Peyer's patch (tissue), 4 donors: Measurements from ENCODE around the gene LURAP1L. TPM values are rescaled to one million over a fixed set of nuclear protein-coding genes. Genes with fewer than 3 reads are reported as not detected.

ENCODE experiments used
- DNase-seq, 3 donors: peaks; one replicate each; pipeline ENCODE4 v3.0.0-alpha.2; 2017 to 2019
- H3K27ac ChIP-seq, 4 donors: fragments of 200-600 bp; sonication (generic); one replicate each; pipeline ENCODE4 v1.5.1; 2016 to 2019
- H3K27me3 ChIP-seq, 2 donors: fragments of 200-600 bp; sonication (generic); one replicate each; pipeline ENCODE4 v1.5.1; 2019
- H3K36me3 ChIP-seq, 3 donors: fragments of 200-600 bp; sonication (generic); one replicate each; pipeline ENCODE4 v1.5.1; 2016 to 2019
- H3K4me1 ChIP-seq, 4 donors: fragments of 200-600 bp; sonication (generic); one replicate each; pipeline ENCODE4 v1.5.1; 2016 to 2019
- H3K4me3 ChIP-seq, 4 donors: fragments of 200-600 bp; sonication (generic); 1 replicate in 3 of 4; 2 replicates in 1 of 4; pipeline ENCODE4 v1.5.1; 2016 to 2019; ENCODE audit warnings: mild to moderate bottlenecking in 1 of 4
- H3K9me3 ChIP-seq, 4 donors: fragments of 200-600 bp; sonication (generic); one replicate each; pipeline ENCODE4 v1.5.1; 2016 to 2019; ENCODE audit warnings: mild to moderate bottlenecking in 1 of 4
- POLR2A ChIP-seq, 2 donors: fragments of 450-650 bp; IDR thresholded peaks; one replicate each; pipeline ENCODE4 v1.5.1; 2017; ENCODE audit warnings: antibody characterized with exemption in 2 of 2, mild to moderate bottlenecking in 2 of 2, moderate library complexity in 2 of 2
- total RNA-seq, 4 donors: library from RNA; depleted of rRNA; stranded (reverse); fragments of >200 nt; gene quantifications; one replicate each; pipeline ENCODE4 v1.1.0, GENCODE V29; 2016
- TF ChIP-seq, protein P1 (sequence below), 6 experiments: fragments of 450-650 bp in 4 of 6; fragments of 200-600 bp in 2 of 6; sonication (generic) in 1 of 6; IDR thresholded peaks; one replicate each; pipeline ENCODE4 v1.5.1; 2017 to 2019; ENCODE audit warnings: antibody characterized with exemption in 6 of 6, mild to moderate bottlenecking in 3 of 6, moderate library complexity in 1 of 6

The LURAP1L gene
- total RNA-seq, 4 donors from 2014 or later, result 7.4 to 33.3 (median 14.3) TPM

DNA sequence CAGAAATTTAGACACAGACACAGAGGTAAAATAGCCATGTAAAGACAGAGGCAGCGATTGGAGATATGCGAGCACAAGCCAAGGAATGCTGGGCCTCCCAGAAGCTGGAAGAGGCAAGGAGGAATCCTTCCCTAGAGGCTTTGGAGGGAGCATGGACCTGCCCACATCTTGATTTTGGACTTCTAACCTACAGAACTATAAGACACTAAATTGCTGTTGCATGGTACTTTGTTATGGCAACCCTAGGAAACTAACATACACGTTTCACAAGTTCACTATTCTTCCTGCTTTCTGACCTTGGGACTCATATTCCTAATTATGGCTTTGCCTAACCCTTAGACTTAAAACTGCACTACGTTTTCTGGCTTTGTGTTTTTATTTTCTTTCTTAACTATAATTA is 4.6 kb upstream of the LURAP1L start:
- no peak for DNase-seq
- Histone ChIP-seq H3K36me3 (no peaks in the 10 kb centered on the region), H3K9me3 (no peaks in the 10 kb centered on the region), H3K4me3 (no peak overlapping the region), H3K4me1 (no peaks in the 10 kb centered on the region), H3K27ac (no peak overlapping the region), H3K27me3 (no peaks in the 10 kb centered on the region)
- TF ChIP-seq, protein P1, sequence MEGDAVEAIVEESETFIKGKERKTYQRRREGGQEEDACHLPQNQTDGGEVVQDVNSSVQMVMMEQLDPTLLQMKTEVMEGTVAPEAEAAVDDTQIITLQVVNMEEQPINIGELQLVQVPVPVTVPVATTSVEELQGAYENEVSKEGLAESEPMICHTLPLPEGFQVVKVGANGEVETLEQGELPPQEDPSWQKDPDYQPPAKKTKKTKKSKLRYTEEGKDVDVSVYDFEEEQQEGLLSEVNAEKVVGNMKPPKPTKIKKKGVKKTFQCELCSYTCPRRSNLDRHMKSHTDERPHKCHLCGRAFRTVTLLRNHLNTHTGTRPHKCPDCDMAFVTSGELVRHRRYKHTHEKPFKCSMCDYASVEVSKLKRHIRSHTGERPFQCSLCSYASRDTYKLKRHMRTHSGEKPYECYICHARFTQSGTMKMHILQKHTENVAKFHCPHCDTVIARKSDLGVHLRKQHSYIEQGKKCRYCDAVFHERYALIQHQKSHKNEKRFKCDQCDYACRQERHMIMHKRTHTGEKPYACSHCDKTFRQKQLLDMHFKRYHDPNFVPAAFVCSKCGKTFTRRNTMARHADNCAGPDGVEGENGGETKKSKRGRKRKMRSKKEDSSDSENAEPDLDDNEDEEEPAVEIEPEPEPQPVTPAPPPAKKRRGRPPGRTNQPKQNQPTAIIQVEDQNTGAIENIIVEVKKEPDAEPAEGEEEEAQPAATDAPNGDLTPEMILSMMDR (IDR thresholded peaks at IDR 0.05), result no peak
- no peak for TF ChIP-seq POLR2A (IDR thresholded peaks at IDR 0.05)

GRCh38 chr9:12771891-12772290 is 2.9 kb upstream of the LURAP1L start:
- no peaks in the 10 kb centered on the region for H3K27me3 ChIP-seq
- no peak for DNase-seq
- H3K9me3 ChIP-seq, result no peaks in the 10 kb centered on the region
- no peaks in the 10 kb centered on the region for H3K4me1 ChIP-seq
- TF ChIP-seq, protein P1 (IDR thresholded peaks at IDR 0.05), result no peak
- no peak for TF ChIP-seq POLR2A (IDR thresholded peaks at IDR 0.05)
- no peak overlapping the region for H3K4me3 ChIP-seq
- H3K27ac ChIP-seq, result no peak overlapping the region
- H3K36me3 ChIP-seq, result no peaks in the 10 kb centered on the region

DNA sequence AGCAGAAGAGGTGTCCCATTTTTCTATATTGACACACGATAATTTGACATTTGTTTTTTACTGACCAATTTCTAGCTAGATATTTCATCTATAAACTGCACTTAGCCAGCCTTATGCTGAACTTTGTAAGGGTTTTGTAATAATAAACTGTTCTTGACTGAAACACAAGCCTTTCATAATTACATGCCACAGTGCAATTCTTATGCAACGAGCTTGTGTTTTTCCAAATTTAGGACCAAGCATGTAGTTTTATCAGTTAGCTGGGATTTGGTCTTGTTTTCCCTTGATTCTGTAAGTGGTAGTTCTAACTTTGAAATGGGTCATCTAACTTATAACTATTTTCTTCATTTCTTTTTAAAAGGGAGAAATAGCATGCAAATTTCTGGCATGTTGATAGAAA is 1.3 kb upstream of the LURAP1L start:
- no peak overlapping the region for H3K4me3 ChIP-seq
- no peak overlapping the region for H3K27ac ChIP-seq
- no peaks in the 10 kb centered on the region for H3K36me3 ChIP-seq
- TF ChIP-seq, protein P1 (IDR thresholded peaks at IDR 0.05), result no peak
- no peak for TF ChIP-seq POLR2A (IDR thresholded peaks at IDR 0.05)
- H3K9me3 ChIP-seq, result no peaks in the 10 kb centered on the region
- no peaks in the 10 kb centered on the region for H3K27me3 ChIP-seq
- no peak for DNase-seq
- no peaks in the 10 kb centered on the region for H3K4me1 ChIP-seq

DNA sequence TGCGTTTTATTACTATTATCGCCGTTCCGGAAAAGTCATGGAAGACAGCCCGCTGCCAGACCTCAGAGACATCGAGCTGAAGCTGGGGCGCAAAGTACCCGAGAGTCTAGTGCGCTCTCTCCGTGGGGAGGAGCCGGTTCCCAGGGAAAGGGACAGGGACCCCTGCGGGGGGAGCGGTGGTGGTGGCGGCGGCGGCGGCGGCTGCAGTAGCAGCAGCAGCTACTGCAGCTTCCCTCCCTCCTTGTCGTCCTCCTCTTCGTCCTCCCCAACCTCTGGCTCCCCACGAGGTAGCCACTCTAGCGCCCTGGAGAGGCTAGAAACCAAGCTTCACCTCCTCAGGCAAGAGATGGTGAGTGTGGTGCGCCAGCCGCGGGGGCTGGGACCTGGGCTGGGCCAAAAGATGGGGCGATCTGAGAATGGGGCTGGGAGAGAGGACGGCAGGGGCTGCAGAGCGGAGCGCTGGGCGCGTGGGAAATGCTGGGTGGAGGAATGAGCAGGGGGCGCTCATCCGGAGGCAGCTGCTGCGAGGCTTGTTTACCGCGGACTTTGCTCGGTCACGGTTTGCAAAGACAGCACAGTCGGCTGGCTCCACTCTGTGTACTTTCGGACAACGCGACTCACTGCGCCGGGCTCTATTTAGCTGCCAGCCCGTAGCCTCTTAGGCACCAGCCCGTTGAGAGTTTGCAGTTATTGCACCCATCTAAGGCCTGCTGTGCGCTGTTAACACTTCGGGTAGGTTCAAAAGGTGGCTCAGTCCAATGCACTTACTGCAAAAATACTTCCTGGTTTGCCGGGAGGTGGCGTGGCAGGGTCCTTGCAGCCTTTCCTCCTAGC is 1.1 kb downstream of the LURAP1L start:
- peak; percentile 62 to 66 for TF ChIP-seq POLR2A (IDR thresholded peaks at IDR 0.05)
- TF ChIP-seq, protein P1 (IDR thresholded peaks at IDR 0.05), result peak in 4 of 6 experiments; percentile 9 to 55 (median 46)
- no peaks in the 10 kb centered on the region for H3K4me1 ChIP-seq
- H3K27me3 ChIP-seq, result no peaks in the 10 kb centered on the region
- H3K9me3 ChIP-seq, result no peaks in the 10 kb centered on the region
- peak overlapping the region; percentile 67 to 97 (median 86) for H3K27ac ChIP-seq
- no peaks in the 10 kb centered on the region for H3K36me3 ChIP-seq
- peak overlapping the region; percentile 36 to 82 (median 62) for H3K4me3 ChIP-seq
- DNase-seq, result peak in 2 of 3 donors; percentile 88 to 89

DNA sequence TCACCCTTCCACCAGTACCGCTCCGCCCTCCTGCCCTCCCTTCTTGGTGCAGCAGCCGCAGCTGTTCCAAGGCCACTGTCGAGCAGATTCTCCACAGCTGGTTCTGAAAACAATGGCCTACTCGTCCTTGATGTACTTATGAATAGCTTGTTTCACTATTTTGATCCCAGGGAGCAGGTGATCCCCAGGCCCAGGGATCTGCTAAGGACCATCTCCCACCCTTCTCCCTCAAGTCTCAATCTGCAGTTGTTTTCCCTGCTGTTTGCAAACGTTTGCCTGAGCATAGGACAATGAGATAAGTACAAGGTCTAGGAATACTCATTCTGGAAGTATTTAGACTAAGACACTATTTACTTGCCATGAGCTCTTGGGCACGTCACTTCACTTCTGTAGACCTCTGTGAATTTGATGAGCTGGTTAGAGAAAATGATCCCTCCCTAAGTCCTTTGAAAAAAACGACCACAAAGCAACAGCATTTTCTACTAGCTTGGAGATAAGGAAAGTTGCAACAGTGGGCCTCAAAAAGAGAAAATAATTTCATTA is 1.8 kb downstream of the LURAP1L start:
- Histone ChIP-seq H3K4me3 (peak overlapping the region; percentile 36 to 82 (median 62)), H3K9me3 (no peaks in the 10 kb centered on the region), H3K27ac (peak overlapping the region; percentile 67 to 97 (median 86)), H3K4me1 (no peaks in the 10 kb centered on the region), H3K27me3 (no peaks in the 10 kb centered on the region), H3K36me3 (no peaks in the 10 kb centered on the region)
- no peak for TF ChIP-seq POLR2A (IDR thresholded peaks at IDR 0.05)
- TF ChIP-seq, protein P1 (IDR thresholded peaks at IDR 0.05), result no peak
- peak in 1 of 3 donors; percentile 33 for DNase-seq
